GM19324 (cell line): Measurements from ENCODE around the gene C2orf92.
"Not testable (repeated sequence)": the region's sequence is repeated elsewhere in the genome, so short reads cannot be mapped to it uniquely, and the experiment has no call there.

ENCODE experiments used
- ATAC-seq: cut with Tn5 transposase; IDR thresholded peaks from one replicate; pipeline ENCODE4 v1.9.1; 2021; ENCODE audit warnings: mild to moderate bottlenecking, moderate library complexity; ENCODE audit not compliant: unreplicated experiment, low FRiP score

Gene C2orf92

GRCh38 chr2:97669448-97669847, at the start of gene C2orf92:
C2orf92 (plus strand) TSS chr2:97669713; CDS start chr2:97669789, 76 bp downstream.
- no peak for ATAC-seq

- not testable (repeated sequence) for ATAC-seq
Measured at GRCh38 chr2:97620492-97620891, 49.0 kb upstream of the C2orf92 start.

- not testable (repeated sequence) for ATAC-seq
Measured at GRCh38 chr2:97622976-97623375, 46.5 kb upstream of the C2orf92 start.

- not testable (repeated sequence) for ATAC-seq
Measured at GRCh38 chr2:97625354-97626048, 44.0 kb upstream of the C2orf92 start.

GRCh38 chr2:97626049-97626430, 43.5 kb upstream of the C2orf92 start:
- ATAC-seq = not testable (repeated sequence)

GRCh38 chr2:97644023-97644717, 25.3 kb upstream of the C2orf92 start:
- no peak for ATAC-seq

GRCh38 chr2:97645112-97645694, 24.3 kb upstream of the C2orf92 start:
- ATAC-seq = peak; percentile 35

- ATAC-seq = peak; percentile 98
Measured at GRCh38 chr2:97645695-97646629, 23.6 kb upstream of the C2orf92 start, which contains the start of gene COX5B. COX5B (plus strand) TSS chr2:97646062; CDS start chr2:97646087, 25 bp downstream.

GRCh38 chr2:97646977-97647376, 22.5 kb upstream of the C2orf92 start:
- ATAC-seq = no peak

GRCh38 chr2:97651114-97651513, 18.4 kb upstream of the C2orf92 start:
- ATAC-seq = no peak

GRCh38 chr2:97653473-97653872, 16.0 kb upstream of the C2orf92 start:
- no peak for ATAC-seq

- no peak for ATAC-seq
Measured at GRCh38 chr2:97653874-97654273, 15.6 kb upstream of the C2orf92 start.

- no peak for ATAC-seq
Measured at GRCh38 chr2:97654309-97654708, 15.2 kb upstream of the C2orf92 start.

GRCh38 chr2:97654791-97655190, 14.7 kb upstream of the C2orf92 start:
- no peak for ATAC-seq

GRCh38 chr2:97656129-97656755, 13.3 kb upstream of the C2orf92 start:
- no peak for ATAC-seq

- no peak for ATAC-seq
Measured at GRCh38 chr2:97656905-97657587, 12.5 kb upstream of the C2orf92 start.

GRCh38 chr2:97657986-97658690, 11.4 kb upstream of the C2orf92 start:
- no peak for ATAC-seq

- ATAC-seq = no peak
Measured at GRCh38 chr2:97658691-97659157, 10.8 kb upstream of the C2orf92 start.
